CD4-positive, alpha-beta T cell treated with Interleukin-12 subunit alpha and Interleukin-12 subunit beta, for 1 hour (primary cell): Measurements from ENCODE around the gene SP100.
A peak's percentile ranks its signal among the peaks of the same experiment; 100 is the strongest.
"Not testable (repeated sequence)": the region's sequence is repeated elsewhere in the genome, so short reads cannot be mapped to it uniquely, and the experiment has no call there.

Experiments
- DNase-seq: peaks from one replicate; pipeline ENCODE4 v3.0.0-alpha.2; 2020

Gene SP100

GRCh38 chr2:230416061-230416721 is at the start of gene SP100:
TSS of gene SP100 (plus strand) at chr2:230416201. CDS start at chr2:230416297, 96 bp downstream.
- DNase-seq: peak; percentile 84

DNA sequence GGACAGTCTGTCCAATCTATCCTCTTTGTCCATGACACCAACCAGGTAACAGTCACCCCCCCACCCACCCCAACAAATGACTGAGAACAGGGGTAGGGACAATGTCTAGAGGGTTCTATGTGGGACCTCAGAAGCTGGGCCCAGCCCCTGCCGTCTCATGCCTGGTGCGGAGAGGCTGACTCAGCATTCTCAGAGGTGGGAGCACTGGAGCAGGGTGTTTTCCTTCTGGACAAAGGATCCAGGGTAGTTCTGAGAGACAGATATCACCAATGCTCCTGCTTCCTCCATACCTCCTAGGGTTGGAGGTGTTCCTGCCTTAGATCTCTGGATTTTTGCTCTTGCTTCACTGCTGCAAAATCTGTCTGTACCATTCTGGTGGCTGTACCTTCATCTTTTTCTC is 33.9 kb upstream of the SP100 start:
- DNase-seq: no peak

DNA sequence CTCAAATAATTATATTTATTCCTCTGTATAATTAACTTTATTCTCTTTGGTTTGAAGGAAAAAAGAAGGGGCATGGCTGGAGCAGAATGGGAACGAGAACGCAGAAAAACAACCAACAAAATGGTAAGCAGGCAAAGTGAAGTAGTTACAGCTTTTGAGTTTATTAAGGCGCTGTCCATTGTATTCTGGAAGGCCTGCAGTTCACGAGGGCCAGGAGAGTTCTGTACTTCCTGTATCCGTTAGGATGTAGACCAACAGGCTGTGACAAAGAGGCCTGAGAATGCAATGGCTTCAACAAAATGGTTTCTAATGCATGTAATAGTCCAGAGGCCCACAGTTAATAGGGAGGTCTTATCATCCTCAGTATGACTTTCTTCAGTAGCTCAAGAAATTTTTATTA is 32.5 kb upstream of the SP100 start:
- no peak for DNase-seq

DNA sequence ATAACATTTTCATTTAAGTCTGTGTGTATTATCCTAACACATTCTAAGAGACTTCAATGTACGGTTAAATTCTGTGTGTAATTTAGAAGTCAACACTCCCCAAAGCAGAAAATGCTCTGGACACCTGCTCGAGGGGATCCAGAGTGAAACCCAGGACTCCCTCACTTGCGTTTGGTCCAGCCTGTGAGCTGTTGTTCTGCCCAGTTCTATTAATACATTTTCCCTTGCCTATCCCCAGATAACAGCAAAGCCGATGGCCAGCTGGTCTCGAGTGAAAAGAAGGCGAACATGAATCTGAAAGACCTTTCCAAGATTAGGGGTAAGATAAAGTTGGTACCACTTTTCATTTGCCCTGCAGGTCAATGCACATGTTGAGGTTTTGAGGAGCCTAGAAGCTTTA is 31.0 kb upstream of the SP100 start:
- DNase-seq: no peak

DNA sequence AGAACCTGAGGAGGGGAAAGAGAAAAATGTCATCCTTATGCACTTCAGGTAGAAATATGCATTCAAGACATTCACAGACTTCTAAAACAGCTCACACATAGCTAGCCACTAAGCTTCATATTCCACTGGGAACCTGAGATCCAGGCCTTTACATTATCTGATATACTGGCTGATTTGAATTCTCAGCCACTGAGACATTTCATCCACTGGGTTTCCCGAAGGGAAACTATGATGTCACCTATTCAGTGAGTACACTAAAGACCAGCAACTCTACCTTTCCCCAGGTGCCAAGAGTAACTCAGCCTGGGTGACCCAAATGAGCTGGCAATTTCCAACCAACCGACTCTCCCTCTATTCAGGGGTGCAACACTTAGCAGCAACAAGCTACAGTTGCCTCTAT is 21.7 kb upstream of the SP100 start:
- no peak for DNase-seq

GRCh38 chr2:230398698-230399097 is 17.3 kb upstream of the SP100 start:
- not testable (repeated sequence) for DNase-seq

- DNase-seq: no peak
These were observed 16.0 kb upstream of the SP100 start for GRCh38 chr2:230400041-230400440.

- no peak for DNase-seq
These were observed 15.5 kb upstream of the SP100 start for GRCh38 chr2:230400454-230400853.

GRCh38 chr2:230401026-230401425 is 15.0 kb upstream of the SP100 start:
- not testable (repeated sequence) for DNase-seq

GRCh38 chr2:230403746-230404145 is 12.3 kb upstream of the SP100 start:
- DNase-seq: no peak

DNA sequence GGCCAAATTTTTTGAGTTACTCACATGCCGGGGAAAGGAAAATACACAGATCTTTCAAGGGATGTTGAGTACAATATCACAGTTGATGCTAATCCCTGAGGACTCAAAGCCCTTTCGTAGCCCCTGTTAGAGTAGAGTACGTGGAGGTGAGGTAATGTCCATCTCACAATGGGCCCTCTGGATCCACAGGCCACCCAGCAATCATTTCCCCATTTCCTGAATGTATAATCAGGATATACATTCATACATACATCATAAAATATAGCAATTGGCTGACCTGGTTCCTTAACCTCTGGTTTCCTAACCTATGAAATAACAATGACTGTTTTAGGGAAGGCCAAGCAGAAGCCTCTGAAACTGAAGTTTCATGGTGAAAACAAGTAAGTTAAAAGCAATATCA is 10.2 kb upstream of the SP100 start:
- no peak for DNase-seq

GRCh38 chr2:230408244-230408842 is 7.7 kb upstream of the SP100 start:
- DNase-seq: no peak

DNA sequence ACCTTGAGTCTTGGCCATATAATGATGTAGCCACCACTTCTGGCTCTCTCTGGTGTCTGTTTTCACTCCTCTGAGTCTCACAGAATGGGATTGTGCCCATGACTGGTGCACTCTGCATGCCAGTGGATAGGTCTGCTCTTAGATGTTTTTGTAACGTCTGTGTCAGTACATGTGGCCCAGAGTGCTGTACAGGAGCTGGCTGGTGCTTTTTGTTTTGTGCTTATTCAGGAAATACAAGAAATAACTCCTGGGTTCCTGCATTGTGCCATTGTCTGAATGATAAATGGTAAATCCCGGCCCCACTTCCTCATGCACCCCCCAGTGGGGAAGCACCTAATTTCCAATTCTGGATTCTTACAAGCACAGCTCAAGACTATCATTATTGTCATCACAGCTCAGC is 6.7 kb upstream of the SP100 start:
- not testable (repeated sequence) for DNase-seq

DNA sequence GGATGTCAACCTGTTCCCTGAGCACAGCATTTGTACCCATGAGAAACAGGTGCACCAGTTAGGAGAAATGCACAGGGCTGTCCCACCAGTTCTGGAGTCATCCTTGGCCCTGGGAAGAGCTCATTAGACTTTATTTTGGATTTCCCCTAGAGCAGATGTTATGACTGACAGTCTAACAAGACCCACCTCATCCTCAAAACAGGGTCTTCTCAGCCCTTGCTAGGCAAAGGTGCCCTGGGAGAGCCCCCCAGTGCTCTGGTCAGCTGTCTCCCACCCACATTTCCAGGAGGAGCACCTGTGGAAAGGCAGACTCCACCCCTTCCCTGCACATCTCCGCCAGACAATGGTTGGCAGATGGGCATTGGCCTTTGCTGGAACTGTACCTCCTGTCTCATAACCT is 5.7 kb upstream of the SP100 start:
- no peak for DNase-seq

DNA sequence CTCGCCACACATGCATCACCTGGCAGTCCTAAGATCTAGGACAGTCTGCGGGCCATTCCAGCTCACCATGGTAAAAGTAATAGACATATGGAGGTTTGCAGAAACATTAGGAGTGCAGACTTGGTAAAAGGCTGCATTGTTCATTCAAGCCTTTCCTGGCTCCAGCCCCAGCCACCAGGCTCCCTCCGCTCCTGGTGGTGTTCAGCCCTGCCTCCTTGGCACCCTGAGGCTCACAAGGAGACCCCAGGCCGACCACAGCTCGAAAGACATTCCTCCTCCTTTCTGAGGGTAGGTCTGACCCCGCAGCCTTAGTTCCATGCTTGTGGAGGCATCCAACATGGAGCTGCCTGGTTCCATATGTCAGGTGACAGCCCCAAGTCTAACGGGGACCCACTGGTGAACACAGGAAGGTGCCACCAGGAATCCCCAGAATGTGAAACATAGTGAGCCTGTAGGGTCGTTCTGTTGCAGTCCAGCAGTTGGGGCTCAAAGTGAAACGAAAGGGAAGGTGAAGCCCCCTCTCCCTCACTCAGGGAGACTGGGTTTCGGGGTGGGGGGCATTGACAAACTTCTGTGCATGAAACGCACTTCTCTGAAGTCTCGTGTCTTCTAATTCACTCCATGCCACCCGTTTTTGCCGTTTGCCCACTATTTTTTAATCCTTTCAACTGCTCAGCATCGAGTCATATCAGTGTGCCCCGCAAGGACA is 5.0 kb upstream of the SP100 start:
- DNase-seq: peak; percentile 26

- DNase-seq: peak; percentile 68
These were observed 4.2 kb upstream of the SP100 start for GRCh38 chr2:230411570-230412370.

DNA sequence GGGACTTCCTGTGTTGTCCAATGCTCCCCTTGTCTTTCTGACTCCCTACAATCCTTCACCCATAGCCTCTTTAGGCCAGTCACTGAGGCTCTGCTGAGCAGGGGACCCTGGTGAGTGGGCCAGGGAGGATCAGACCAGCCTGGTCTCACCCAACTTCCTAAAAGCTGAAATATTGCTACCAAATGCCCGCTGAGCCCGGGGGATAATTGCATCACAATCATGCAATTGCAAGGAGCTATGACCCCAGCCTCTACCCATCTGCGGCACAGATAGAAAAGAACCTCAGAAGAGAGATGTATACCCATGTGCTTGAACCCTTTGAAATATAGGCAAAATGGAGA is 3.7 kb upstream of the SP100 start:
- no peak for DNase-seq

DNA sequence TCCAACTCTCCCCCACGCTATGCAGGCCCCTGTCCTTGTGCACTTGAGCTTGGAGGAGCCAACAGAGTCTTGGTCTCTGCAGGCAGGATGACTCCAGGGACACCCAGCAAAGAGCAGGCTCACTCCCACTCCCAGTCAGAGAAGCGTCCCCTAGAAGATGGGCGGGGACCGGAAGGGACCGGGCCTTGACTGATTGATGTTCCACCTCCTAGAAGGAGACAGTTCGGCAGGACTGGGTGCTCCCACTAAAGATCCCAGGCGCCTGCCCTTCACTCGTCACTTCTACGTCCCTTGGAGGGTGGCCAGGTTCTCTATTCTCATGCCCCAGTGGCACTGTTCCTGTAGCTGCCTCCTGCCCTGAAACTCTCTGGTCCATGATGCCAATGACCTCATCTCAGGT is 3.2 kb upstream of the SP100 start:
- DNase-seq: no peak

- DNase-seq: no peak
These were observed 2.5 kb upstream of the SP100 start for GRCh38 chr2:230413479-230413878.

DNA sequence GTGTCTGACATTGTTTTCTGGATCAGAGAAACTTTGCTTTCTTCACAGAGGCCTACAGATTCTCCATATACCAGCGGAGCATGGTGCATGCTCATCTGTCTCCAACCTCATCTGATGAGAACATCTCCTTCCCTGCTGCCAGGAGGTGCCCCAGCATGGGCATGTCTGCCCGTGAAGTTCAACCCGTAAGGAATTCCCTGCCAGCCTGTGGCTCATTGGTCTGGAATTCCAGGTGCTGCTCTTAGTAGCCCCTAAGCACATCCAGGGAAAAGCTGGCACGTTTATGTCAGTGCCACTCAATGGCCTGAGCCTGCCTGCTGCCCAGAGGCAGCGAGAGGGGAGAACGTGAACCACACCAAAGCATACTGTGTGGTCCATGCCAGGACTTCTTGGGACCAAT is 1.7 kb upstream of the SP100 start:
- no peak for DNase-seq

GRCh38 chr2:230417436-230417835 is 1.4 kb downstream of the SP100 start:
- no peak for DNase-seq

GRCh38 chr2:230418341-230419016 is 2.5 kb downstream of the SP100 start:
- DNase-seq: no peak

DNA sequence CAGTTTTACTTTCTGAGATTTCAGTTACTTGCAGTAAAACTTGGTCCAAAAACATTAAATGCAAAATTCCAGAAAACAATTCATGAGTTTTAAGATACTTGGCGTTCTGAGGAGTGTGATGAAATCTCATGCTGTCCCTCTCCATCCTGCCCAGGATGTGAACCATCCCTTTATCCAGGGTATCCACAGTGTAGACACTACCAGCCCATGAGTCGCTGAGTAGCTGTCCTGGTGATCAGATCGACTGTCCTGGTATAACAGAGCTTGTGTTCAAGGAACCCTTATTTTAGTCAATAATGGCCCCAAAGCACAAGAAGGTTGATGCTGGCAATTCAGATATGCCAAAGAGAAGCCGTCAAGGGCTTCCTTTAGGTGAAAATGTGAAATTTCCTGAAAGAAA is 3.2 kb downstream of the SP100 start:
- DNase-seq: no peak
